Testis (tissue), 2 donors: ENCODE measurements around the gene METTL4.

Experiments
- CTCF ChIP-seq, 3 experiments: fragments of 450-650 bp in 2 of 3; fragments of 200-600 bp in 1 of 3; sonication (generic) in 1 of 3; IDR thresholded peaks; one replicate each; pipeline ENCODE4 v1.5.1; 2016 to 2019; ENCODE audit warnings: antibody characterized with exemption in 3 of 3, mild to moderate bottlenecking in 2 of 3, moderate library complexity in 1 of 3
- POLR2A ChIP-seq: fragments of 450-650 bp; IDR thresholded peaks from one replicate; pipeline ENCODE4 v1.6.1; 2017; ENCODE audit warnings: antibody characterized with exemption, mild to moderate bottlenecking, moderate library complexity

GRCh38 chr18:2518473-2518872 is 52.8 kb downstream of the METTL4 start:
- no peak for TF ChIP-seq CTCF (IDR thresholded peaks at IDR 0.05)
- TF ChIP-seq POLR2A: no peak
